Type B pancreatic cell (in vitro differentiated cells): ENCODE results near the gene CLINT1. TPM values are rescaled to one million over a fixed set of nuclear protein-coding genes. Genes with fewer than 3 reads are reported as not detected.
A peak's percentile ranks its signal among the peaks of the same experiment; 100 is the strongest.

Source experiments
- DNase-seq: peaks from one replicate; pipeline ENCODE4 v3.0.0; 2021; ENCODE audit warnings: mixed read lengths; ENCODE audit not compliant: unreplicated experiment; ENCODE audit errors: extremely low spot score
- H3K27ac Mint-ChIP-seq: 2 replicates; pipeline ENCODE4 v1.8.0; 2021; ENCODE audit warnings: mild to moderate bottlenecking, mixed read lengths
- H3K27me3 Mint-ChIP-seq: 2 replicates; pipeline ENCODE4 v1.8.0; 2021; ENCODE audit warnings: mixed read lengths
- H3K36me3 Mint-ChIP-seq: 2 replicates; pipeline ENCODE4 v1.8.0; 2021; ENCODE audit warnings: mixed read lengths
- H3K4me1 Mint-ChIP-seq: one replicate; pipeline ENCODE4 v1.8.0; 2021; ENCODE audit warnings: mixed read lengths; ENCODE audit not compliant: unreplicated experiment
- H3K4me3 Mint-ChIP-seq: 2 replicates; pipeline ENCODE4 v1.8.0; 2021; ENCODE audit warnings: mild to moderate bottlenecking, mixed read lengths
- H3K9me3 Mint-ChIP-seq: 2 replicates; pipeline ENCODE4 v1.8.0; 2021; ENCODE audit warnings: mixed read lengths
- CTCF ChIP-seq: fragments of 200-600 bp; sonication (generic); conservative IDR thresholded peaks from 2 replicates; pipeline ENCODE4 v1.5.0; 2021; ENCODE audit warnings: antibody characterized with exemption, mild to moderate bottlenecking
- total RNA-seq: library from RNA; stranded (reverse); gene quantifications from 2 replicates; pipeline ENCODE4 v1.2.1, GENCODE V29; 2021; ENCODE audit warnings: low replicate concordance

The CLINT1 gene
- total RNA-seq, 1 donor from 2014 or later = 81.8 TPM

- no peak overlapping the region for H3K27ac Mint-ChIP-seq
- no peak for DNase-seq
- no peaks in the 10 kb centered on the region for H3K27me3 Mint-ChIP-seq
- H3K4me1 Mint-ChIP-seq = peaks cover 14% of the 10 kb centered on the region
- TF ChIP-seq CTCF = no peak
- peaks cover 25% of the 10 kb centered on the region for H3K36me3 Mint-ChIP-seq
- H3K4me3 Mint-ChIP-seq = no peak overlapping the region
- H3K9me3 Mint-ChIP-seq = no peaks in the 10 kb centered on the region
These were observed 23.9 kb downstream of the CLINT1 start for GRCh38 chr5:157835041-157835440.

GRCh38 chr5:157828944-157829639, 29.9 kb downstream of the CLINT1 start:
- peak; percentile 57 for TF ChIP-seq CTCF
- H3K4me3 Mint-ChIP-seq = no peak overlapping the region
- no peaks in the 10 kb centered on the region for H3K27me3 Mint-ChIP-seq
- no peak overlapping the region for H3K27ac Mint-ChIP-seq
- peaks cover 24% of the 10 kb centered on the region for H3K4me1 Mint-ChIP-seq
- no peak for DNase-seq
- peaks cover 11% of the 10 kb centered on the region for H3K36me3 Mint-ChIP-seq
- H3K9me3 Mint-ChIP-seq = no peaks in the 10 kb centered on the region

GRCh38 chr5:157828105-157828943, 30.6 kb downstream of the CLINT1 start:
- Mint-ChIP-seq H3K36me3 (peaks cover 7% of the 10 kb centered on the region), H3K4me3 (no peak overlapping the region), H3K4me1 (peaks cover 24% of the 10 kb centered on the region), H3K27me3 (no peaks in the 10 kb centered on the region), H3K9me3 (no peaks in the 10 kb centered on the region), H3K27ac (no peak overlapping the region)
- no peak for TF ChIP-seq CTCF
- DNase-seq = no peak

GRCh38 chr5:157827423-157827822, 31.5 kb downstream of the CLINT1 start:
- Mint-ChIP-seq H3K4me3 (no peak overlapping the region), H3K4me1 (peaks cover 22% of the 10 kb centered on the region), H3K27me3 (no peaks in the 10 kb centered on the region), H3K36me3 (peaks cover 3% of the 10 kb centered on the region), H3K27ac (no peak overlapping the region), H3K9me3 (no peaks in the 10 kb centered on the region)
- TF ChIP-seq CTCF = no peak
- no peak for DNase-seq

- no peak overlapping the region for H3K27ac Mint-ChIP-seq
- H3K27me3 Mint-ChIP-seq = no peaks in the 10 kb centered on the region
- H3K4me1 Mint-ChIP-seq = peaks cover 46% of the 10 kb centered on the region
- TF ChIP-seq CTCF = no peak
- H3K36me3 Mint-ChIP-seq = peaks cover 10% of the 10 kb centered on the region
- DNase-seq = no peak
- H3K9me3 Mint-ChIP-seq = no peaks in the 10 kb centered on the region
- H3K4me3 Mint-ChIP-seq = no peak overlapping the region
These were observed 35.3 kb downstream of the CLINT1 start for GRCh38 chr5:157823655-157824054.
